Keratinocyte (primary cell): ENCODE data around the gene TMEM132D.

Experiments
- EZH2 ChIP-seq: IDR thresholded peaks from one replicate; pipeline ENCODE4 v1.6.1; 2012; ENCODE audit warnings: inconsistent platforms, mild to moderate bottlenecking, low read length, moderate library complexity
- TF ChIP-seq, protein P1 (sequence below), 3 experiments: IDR thresholded peaks in 1 of 3; conservative IDR thresholded peaks in 1 of 3; optimal IDR thresholded peaks in 1 of 3; 2 replicates in 2 of 3; 3 replicates in 1 of 3; pipeline versions ENCODE3 to v1.5.1; 2011; ENCODE audit warnings: low read length in 3 of 3, mild to moderate bottlenecking in 3 of 3, moderate library complexity in 2 of 3, control low read depth in 1 of 3, inconsistent platforms in 1 of 3; ENCODE audit not compliant: insufficient read depth in 2 of 3; ENCODE audit errors: extremely low read depth in 1 of 3

DNA sequence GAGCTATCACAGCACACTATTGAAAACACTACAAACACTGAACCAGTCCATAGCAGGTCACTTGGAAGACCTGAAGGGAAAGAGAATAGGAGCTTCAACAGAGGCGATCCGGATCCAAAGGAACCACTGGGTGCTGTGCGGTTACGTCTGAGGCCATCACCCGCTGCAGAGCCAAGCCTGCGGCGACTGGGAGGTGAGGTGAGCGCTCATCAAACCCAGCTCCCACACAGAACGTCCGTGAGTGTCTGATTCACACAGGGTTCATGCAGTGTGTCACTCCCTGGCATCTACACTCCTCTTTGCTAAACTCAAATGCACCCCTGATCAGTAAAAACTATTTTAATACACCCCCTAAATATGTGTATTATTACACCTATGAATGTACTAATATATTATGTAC is 64.1 kb downstream of the TMEM132D start:
- no peak for TF ChIP-seq EZH2
- TF ChIP-seq, protein P1, sequence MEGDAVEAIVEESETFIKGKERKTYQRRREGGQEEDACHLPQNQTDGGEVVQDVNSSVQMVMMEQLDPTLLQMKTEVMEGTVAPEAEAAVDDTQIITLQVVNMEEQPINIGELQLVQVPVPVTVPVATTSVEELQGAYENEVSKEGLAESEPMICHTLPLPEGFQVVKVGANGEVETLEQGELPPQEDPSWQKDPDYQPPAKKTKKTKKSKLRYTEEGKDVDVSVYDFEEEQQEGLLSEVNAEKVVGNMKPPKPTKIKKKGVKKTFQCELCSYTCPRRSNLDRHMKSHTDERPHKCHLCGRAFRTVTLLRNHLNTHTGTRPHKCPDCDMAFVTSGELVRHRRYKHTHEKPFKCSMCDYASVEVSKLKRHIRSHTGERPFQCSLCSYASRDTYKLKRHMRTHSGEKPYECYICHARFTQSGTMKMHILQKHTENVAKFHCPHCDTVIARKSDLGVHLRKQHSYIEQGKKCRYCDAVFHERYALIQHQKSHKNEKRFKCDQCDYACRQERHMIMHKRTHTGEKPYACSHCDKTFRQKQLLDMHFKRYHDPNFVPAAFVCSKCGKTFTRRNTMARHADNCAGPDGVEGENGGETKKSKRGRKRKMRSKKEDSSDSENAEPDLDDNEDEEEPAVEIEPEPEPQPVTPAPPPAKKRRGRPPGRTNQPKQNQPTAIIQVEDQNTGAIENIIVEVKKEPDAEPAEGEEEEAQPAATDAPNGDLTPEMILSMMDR (optimal IDR thresholded peaks at IDR 0.05 in 1 of 3, IDR thresholded peaks at IDR 0.05 in 1 of 3, conservative IDR thresholded peaks at IDR 0.05 in 1 of 3; ENCODE audit: extremely low read depth in 1 of 3, insufficient read depth in 2 of 3, low read length in 3 of 3): no peak
